ELF-1 (cell line): ENCODE results near the gene CCDC63.

Source experiments
- DNase-seq: peaks from one replicate; pipeline ENCODE4 v3.0.0-alpha.2; 2016; ENCODE audit warnings: low read depth, low spot score

The CCDC63 gene

DNA sequence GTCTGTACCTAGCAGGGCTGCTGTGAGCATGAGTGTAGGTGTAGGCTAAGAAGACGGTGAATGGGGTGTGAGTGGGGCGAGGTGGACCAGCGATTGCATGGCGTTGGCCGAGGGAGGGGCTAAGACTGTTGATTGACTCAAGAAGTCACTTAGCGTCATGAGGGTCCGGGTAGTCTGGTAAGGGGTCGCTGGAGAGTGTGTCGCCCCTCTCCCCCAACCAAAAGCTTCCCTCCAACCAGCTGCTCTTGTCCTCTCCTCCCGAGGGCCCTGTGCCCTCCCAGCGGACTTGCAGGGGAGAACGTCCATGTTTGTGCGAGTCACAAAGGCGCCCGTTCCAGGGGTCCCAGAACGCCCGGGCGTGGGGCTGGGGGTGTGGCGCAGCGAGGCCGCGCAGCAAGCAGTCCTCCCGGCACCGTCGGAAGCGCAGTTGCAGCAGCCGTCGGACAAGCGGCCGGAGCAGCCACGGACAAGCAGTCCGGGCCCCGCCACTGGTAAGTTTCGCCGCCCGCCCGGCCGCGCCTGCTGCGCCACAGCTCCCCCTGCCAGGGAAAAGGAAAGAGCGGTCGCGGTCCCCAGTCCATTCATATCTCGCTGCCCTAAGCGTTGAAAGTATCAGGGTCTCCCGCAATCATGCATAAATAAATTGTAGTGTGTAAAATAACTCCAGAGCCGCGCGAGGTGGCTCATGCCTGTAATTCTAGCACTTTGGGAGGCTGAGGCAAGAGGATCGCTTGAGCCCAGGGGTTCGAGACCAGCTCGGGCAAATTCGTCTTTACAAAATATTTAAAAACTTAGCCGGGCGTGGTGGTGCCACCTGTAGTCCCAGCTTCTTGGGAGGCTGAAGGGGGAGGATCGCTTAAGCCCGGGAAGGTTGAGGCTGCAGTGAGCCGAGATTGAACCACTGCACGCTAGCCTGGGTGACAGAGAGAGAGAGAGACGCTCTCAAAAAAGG lies at the start of gene CCDC63:
Gene CCDC63 (plus strand): TSS at position 373 of the 952 bp plus-strand sequence. CDS start 5,968 bp downstream, outside the sequence.
- peak; percentile 77 for DNase-seq

DNA sequence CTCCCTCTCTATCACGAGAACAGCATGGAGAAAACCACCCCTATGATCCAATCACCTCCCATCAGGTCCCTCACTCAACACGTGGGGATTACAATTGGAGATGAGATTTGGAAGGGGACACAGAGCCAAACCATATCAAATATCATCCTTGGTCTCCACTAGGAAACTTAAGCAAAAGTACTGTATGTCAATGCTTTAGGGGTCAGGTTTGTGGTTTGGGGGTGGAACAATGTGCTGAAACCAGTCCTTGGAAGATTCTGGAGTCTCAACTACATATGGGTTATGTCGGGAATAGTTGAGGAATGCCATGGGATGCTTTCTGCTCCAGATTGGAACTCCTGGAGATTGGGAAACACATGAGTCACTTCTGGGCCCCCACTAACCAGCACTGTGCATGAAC lies 48.3 kb upstream of the CCDC63 start:
- DNase-seq: no peak

DNA sequence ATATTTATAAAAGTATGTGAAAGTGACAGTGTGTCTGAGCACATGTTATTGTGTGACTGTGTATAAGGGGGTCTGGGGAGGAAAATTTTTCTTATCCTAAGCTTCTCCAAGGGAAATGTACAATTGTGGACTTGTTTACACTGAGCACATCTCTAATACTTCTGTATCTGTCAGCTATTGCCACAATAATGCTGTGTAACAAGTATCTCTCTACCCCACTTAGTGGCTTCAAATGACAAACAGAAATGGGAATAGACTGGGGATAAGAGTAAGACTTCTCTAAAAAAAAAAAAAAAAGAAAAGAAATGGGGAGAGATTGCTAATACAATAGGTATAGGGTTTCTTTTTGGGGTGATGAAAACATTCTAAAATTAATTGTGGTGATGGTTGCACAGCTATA lies 44.3 kb upstream of the CCDC63 start:
- DNase-seq: no peak

DNA sequence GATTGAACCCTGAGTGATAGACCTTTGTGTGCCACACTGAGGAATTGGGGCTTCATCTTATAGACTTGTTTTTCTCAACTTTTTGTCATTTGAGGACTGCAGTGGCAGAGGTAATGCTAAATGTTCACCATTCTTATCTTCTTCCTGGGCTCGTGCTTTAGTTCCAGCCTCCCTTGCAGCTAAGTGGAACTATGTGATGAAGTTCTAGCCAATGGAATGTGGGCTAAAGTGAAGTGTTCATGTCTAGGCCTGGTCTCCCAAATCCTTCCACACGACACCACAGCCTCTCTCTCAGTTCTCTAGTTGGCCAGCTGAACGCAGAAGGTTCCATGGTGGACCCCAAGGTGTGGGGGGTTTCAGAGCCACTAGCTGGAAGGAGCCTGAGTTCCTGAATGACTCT lies 42.4 kb upstream of the CCDC63 start:
- DNase-seq: no peak

DNA sequence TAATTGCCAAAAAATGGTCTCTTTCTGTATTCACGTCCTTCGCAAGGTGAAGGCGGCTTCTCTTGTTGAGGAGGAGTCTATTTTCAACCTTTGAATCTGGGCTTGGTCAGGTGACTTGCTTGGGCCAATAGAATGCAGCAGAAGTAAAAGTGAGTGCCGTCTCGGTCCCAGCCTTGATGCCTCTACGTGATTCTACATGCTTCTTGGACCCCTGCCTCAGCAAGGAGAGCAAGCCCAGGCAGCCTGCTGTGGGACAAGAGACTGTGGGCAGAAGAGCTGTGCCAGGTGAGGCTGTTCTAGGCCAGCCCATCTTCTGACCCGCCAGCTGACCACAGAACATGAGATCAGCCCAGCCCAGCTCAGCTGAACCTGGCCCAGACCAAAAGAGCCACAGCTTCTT lies 39.1 kb upstream of the CCDC63 start:
- DNase-seq: peak; percentile 41

DNA sequence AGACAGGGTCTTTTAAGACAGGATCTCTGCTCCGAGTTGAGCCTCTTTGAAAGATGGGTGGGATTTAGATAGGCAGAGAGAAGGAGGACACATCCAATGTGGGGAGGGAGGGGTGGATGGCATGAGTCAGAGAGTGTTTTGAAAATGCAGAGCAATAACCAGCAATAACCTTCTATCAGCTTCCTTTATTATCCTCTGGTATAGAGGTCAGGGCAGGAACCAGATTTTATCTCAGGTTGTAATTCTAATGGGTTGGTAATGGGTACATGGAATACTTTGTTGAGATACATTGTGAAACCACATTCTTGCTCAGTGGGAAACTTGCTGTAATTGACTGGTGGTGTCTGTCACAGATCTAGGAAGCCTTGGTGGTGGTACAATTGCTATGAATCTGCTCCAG lies 37.6 kb upstream of the CCDC63 start:
- peak; percentile 27 for DNase-seq

DNA sequence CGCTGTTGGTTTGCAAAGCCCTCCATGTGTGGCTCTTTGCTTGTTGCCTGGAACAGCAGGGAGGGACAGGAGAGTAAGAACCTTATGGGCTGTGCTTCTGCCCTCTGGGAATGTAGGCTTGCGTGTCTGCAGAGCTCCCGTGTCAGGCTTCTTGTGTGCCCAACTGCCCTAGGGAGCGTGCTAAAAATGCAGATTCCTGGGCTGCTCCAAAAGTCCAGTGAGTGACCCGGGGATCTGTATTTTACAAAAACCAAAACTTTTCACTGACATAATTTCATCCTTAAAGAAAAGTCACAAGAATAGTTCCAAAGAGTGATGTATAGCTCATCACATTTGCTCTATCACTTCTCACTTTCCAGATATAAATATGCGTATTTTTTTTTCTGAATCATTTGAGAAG lies 34.8 kb upstream of the CCDC63 start:
- no peak for DNase-seq

DNA sequence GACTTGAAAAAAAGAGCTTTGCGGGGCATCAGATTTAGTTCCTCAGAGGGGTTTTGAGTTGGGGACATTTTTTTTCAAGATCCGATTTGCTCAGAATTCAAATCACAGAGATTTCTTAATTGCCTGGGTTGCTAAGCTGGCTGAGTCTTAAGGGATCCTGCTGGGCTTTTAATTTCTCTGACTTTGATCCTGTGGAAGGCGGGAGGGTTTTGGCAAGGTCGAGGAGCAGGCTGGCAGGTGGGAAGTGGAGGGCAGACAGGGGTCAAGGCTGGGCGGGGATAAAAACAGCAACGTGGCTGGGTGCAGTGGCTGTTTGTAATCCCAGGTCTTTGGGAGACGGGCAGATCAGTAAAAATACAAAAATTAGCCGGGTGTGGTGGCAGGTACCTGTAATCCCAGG lies 33.5 kb upstream of the CCDC63 start:
- peak; percentile 58 for DNase-seq

DNA sequence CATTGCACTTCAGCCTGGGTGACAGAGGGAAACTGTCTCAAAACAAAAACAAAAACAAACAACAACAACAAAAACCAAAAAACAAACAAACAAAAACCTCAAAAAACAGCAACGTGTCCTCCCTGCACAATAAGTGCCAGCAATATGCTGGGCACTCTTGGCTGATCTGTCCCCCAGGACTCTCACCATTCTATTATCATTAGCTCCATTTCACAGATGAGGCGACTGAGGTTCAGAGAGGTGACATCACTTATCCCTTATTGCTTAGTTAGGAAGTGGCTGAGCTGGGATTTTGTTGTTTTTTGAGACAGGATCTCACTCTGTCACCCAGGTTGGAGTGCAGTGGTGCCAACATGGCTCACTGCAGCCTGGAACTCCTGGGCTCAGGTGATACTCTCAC lies 33.0 kb upstream of the CCDC63 start:
- no peak for DNase-seq

DNA sequence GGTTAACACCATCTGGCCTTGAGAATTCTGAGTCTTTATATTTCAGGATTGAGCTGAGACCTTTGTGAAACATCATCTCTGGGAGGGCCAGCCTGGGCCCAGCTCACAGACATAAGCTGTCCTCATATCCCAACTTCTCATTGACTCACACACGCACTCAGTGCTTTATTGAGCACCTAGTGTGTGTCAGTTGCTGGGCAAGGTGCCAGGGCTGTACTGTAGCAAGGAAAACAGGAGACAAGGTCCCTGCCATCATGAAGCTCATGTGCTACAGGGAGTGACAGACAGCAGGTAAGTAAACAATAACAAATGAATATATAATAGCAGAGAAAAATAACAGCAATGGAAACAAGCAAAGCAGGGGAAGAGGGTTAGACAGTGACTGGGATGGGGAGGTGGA lies 30.5 kb upstream of the CCDC63 start:
- no peak for DNase-seq

DNA sequence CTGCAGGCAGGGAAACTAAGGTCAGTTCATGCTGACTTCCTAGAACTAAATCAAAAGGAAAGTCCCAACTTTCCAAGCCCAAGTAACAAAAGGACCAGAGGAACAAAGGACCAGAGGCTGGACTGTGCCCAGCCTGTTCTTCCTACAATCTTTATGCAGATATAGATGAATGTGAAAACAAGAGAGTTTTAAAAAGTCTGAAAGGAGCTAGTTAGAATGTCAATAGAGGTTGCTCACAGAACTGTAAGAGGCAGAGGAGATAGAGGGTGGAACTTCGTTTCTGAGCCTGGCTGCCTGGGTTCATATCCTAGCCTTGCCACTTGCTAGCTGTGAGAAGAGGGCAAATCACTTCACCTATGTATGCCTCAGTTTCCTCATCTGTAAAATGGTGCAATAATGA lies 30.0 kb upstream of the CCDC63 start:
- DNase-seq: no peak

DNA sequence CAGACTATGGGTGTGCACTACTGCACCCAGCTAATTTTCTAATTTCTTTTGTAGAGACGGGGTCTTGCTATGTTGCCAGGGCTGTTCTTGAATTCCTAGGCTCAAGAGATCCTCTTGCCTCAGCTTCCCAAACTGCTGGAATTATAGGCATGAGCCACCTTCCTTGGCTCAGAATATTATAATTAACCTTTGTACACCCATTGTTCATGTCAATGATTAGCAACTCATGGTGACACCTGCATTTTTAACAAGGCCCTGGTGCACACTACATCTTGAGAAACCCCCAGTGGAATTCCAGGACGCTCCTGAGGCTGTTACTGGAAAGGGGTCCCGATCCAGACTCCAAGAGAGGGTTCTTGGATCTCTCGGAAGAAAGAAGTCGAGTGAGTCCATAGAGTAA lies 28.3 kb upstream of the CCDC63 start:
- DNase-seq: no peak

DNA sequence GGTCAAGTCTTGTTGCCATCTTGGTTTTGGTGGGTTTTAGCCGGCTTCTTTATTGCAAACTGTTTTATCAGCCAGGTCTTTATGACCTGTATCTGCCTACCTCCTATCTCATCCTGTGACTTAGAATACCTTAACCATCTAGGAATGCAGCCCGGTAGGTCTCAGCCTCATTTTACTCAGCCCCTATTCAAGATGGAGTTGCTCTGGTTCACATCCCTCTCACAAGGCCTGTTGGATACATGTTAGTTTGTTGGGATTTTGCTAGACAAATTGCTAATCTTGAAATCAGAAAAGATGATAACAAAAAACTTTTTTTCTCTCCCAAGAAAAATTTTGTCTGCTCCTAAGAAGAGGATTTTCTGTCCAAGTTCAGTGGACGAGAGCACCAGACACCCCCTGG lies 27.6 kb upstream of the CCDC63 start:
- DNase-seq: no peak

DNA sequence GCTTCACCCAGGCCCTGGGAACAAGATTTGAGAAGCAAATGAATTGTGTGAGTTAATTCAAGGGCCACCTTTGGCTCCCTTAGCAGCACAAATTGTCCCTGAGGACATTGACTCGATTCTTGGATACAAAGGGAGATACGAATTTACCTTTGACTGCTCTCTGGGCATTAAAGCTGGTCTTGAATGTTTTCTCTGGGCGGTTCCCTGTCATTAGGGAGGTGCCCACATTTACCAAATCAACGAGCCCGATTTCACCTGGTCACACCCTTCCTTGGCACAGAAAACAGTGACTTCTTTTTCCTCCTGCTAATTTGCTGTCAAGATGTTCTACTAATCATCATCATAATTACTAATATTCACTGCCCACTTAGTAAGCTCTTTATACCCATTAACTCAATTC lies 27.1 kb upstream of the CCDC63 start:
- DNase-seq: no peak

DNA sequence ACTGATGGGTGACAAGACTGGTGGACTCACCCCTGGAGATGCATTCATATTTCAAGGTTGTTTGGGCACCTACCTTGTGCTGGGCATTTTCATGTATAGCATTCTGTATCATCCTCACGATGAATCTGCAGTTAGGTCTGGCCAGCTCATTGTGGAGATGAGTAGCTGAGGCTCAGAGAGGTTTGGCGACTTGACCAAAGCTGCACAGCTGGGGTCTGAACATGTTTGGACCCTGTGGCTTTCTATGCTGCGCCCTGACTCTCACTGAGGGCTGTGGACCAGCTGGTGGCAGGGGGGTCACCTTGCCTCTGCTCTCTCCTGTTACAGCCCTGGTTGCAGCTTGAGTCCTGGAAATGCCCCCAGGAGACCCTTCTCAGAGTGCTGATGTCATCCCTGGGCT lies 24.9 kb upstream of the CCDC63 start:
- no peak for DNase-seq

DNA sequence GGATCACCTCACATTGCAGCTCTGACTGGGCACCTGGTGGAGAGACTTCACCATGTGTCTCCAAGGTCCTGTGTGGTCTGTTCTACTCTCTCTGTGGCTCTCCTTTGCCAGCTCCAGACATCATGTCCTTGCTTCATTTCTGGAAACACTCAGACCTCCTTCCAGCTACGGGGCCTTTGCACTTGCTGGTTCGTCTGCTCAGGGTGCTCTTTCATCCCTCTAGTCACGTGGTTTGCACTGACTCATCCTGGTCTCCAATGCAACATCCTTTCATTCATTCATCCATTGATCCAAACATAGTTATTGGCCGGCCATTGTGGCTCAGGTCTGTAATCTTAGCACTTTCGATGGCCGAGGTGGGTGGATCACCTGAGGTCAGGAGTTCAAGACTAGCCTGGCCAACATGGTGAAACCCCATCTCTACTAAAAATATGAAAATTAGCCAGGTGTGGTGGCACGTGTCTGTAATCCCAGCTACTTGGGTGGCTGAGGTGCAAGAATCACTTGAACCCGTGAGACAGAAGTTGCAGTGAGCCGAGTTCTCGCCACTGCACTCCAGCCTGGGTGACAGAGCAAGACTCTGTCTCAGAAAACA lies 23.9 kb upstream of the CCDC63 start:
- DNase-seq: no peak

DNA sequence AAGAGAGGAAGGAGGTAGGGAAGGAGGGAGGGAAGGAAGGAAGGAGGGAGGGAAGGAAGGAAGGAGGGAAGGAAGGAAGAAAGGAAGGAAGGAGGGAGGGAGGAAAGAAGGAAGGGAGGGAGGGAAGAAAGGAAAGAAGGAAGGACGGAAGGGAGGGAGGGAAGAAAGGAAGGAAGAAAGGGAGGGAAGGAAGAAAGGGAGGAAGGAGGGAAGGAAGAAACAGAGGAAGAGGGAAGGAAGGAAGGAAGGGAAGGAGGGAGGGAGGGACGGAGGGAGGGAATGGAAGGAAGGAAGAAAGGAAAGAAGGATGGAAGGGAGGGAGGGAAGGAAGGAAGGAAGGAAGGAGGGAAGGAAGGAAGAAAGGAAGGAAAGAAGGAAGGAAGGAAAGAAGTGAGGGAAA lies 22.4 kb upstream of the CCDC63 start:
- DNase-seq: no peak

DNA sequence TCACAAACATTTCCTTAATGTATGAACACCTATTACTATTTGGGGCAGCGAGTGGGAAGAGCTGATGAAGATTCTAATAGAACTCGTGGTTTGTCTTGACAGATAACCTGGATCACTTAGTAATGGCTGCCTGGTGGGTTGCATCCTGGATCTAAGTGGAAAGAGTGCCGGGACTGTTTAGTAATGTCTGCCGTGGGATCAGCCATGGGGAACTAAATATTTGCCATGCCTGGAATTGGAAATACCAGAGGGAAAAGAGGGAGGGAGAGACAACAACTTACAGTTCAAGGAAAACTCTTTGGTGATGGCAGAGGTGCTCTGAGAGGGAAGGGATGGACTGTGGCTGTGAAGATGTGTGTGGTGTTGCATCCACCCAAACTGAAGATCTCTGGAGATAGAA lies 21.3 kb upstream of the CCDC63 start:
- DNase-seq: no peak

DNA sequence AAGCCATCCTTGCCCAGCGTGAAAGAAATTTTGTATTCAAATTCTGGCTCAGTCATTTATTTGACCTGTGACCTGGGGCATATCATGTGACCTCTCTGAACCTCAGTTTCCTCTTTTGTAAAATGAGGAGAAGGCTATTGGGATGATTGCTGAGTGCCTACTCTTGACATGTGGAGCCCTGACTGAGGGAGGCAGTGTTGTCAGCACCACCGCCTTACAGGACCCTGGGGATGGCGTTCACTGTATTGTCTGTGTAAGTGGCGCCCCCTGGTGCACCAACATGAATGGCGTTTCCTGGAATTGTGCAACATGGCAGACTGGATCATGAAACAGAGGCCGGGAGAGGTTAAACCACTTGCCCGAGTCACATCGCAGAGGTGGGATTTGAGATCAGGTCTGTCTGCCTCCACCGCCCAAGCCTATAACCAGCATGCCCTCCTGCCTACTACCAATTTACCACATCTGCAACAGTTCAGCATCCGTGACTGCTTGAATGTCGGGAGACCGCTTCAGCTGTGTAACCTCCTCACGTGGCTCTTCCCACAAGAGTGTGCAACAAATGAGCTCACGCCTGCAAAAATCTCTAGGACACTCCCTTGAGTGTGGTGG lies 20.1 kb upstream of the CCDC63 start:
- DNase-seq: peak; percentile 93

DNA sequence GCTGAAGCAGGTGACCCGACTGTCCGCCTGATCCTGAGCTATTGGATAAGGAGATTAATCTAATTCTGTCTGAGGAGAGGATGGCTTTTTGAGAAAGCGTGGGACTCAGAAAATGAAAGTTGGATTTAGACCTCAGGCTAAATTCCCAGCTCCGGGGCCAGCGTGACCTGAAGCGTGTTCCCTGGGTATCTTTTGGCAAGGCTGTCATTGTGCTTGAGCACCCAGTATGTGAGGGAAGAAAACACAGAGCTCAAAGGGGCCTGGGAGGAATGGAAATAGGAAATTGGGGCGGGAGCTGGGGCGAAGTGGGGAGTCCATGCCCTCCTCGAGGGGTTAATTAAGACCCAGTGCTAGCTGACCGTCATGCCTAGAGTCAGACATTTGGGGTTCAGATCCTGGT lies 17.5 kb upstream of the CCDC63 start:
- no peak for DNase-seq

DNA sequence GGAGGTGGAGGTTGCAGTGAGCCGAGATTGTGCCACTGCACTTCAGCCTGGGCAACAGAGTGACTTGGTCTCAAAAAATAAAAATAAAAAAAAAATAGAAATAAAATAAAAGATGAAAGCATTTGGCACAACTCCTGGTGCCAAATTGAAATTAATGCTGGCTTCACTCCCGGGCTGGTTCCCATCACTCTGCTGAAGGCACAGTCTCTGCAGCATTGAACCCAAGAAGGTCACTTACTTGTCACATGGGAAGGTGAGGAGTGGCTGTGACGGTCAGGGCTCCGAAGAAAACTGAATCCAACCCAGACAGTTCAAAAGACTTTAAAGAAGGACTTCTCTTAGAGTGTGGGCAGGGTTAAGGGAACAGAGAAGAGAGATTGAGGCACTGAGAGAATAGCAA lies 10.5 kb upstream of the CCDC63 start:
- no peak for DNase-seq

DNA sequence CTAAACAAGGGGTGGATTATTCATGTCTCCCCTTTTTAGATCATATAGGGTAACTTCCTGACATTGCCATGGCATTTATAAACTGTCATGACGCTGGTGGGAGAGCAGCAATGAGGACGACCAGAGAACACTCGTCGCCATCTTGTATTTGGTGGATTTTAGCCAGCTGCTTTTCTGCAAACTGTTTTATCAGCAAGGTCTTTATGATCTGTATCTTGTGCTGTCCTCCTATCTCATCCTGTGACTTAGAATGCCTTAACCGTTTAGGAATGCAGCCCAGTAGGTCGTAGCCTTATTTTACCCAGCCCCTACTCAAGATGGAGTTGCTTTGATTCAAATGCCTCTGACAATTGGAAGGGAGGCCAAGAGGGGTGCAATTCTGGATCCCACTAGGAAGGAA lies 5.8 kb upstream of the CCDC63 start:
- DNase-seq: no peak

DNA sequence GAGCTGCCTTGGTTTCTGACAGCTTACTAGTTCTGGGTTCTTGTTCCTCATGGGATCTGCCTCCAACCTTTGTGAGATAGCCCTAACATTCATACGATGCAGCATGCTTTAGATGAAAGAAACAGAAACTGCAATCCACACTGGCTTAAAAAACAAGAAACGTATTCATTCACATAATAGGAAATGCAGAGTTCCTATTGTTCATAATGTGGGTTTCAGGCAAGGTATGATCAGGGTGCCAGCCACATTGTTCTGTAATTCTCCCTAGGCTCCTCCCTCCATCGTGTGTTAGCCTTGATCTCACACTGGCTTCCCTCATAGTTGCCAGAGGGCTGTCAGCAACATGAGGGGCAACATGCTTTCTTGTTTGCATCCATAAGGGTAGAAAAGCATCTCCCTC lies 2.7 kb upstream of the CCDC63 start:
- no peak for DNase-seq
